Gastroesophageal sphincter (tissue), 3 donors: ENCODE measurements around the gene ACSL6.

Source experiments
- CTCF ChIP-seq, 4 experiments: fragments of 200-600 bp in 2 of 4; fragments of 450-650 bp in 2 of 4; sonication (generic) in 1 of 4; IDR thresholded peaks; one replicate each; pipeline ENCODE4 v1.5.1; 2017 to 2019; ENCODE audit warnings: antibody characterized with exemption in 4 of 4, mild to moderate bottlenecking in 2 of 4, moderate library complexity in 2 of 4
- POLR2A ChIP-seq, 2 donors: fragments of 450-650 bp; IDR thresholded peaks; one replicate each; pipeline ENCODE4 v1.6.1; 2017; ENCODE audit warnings: antibody characterized with exemption in 2 of 2, mild to moderate bottlenecking in 2 of 2, moderate library complexity in 1 of 2
- POLR2AphosphoS5 ChIP-seq: sonication (generic); formaldehyde crosslinking; IDR thresholded peaks from one replicate; pipeline ENCODE4 v1.6.1; 2017; ENCODE audit warnings: antibody characterized with exemption

DNA sequence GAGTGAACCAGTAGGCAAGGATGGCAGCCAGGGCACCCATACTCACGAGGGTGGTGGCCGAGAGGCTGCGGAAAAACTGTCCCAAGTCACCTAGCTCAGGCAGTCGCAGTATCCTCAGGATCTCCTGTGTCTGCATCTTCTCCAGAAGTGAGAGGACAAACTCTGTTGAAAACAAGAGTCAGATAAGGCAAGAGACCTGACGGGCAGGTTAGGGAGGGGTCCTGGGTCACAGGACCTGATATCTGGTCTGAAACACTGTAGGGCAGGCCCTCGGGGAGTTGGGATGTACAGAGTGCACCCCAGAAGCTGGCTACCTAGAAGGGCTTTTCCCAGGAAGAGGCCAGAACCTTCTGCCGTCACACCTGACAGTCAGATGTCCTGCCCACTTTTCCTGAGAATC lies 17.4 kb downstream of the ACSL6 start:
- no peak for TF ChIP-seq CTCF (IDR thresholded peaks at IDR 0.05)
- no peak for TF ChIP-seq POLR2AphosphoS5
- no peak for TF ChIP-seq POLR2A (IDR thresholded peaks at IDR 0.05)
